Measurements from ENCODE around the gene DECR2. TPM values are rescaled to one million over a fixed set of nuclear protein-coding genes. Genes with fewer than 3 reads are reported as not detected.

The DECR2 gene
- total RNA-seq, 1 experiment from 2014 or later: 37.2 TPM

DNA sequence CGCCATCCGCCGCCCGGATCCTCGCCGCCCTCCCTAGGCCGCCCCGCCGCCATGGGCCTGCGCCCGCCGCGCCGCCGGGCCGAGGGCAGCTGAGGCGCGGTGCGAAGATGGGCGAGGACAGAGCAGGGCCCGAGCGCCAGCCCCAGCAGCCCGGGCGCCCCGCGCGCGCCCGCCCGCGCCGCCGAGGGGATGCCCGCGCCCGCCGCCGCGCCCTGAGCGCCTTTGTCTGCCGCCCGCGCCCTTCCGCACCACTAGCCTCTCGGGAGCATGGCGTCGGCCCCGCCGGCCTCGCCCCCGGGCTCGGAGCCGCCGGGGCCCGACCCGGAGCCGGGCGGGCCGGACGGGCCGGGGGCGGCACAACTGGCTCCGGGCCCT lies 24.0 kb downstream of the DECR2 start:
- Mint-ChIP-seq H3K4me3 (ENCODE audit: unreplicated experiment) (peak overlapping the region; percentile 72), H3K4me1 (ENCODE audit: insufficient read depth, unreplicated experiment) (peaks cover 36% of the 10 kb centered on the region), H3K27me3 (ENCODE audit: insufficient read depth, unreplicated experiment) (no peaks in the 10 kb centered on the region), H3K27ac (ENCODE audit: low read depth, unreplicated experiment) (peak overlapping the region; percentile 71), H3K36me3 (ENCODE audit: insufficient read depth, unreplicated experiment) (peaks cover 21% of the 10 kb centered on the region), H3K9me3 (ENCODE audit: unreplicated experiment) (no peaks in the 10 kb centered on the region)
- CTCF ChIA-PET: interaction anchor here (0.7 kb wide), 1 partner anchor 361 kb away, joined by 3 read pairs; no protein-coding TSS in a partner anchor
- POLR2A ChIA-PET: interaction anchor here (0.6 to 3.5 kb wide), 11 partner anchors 12 to 1843 kb away, joined by 3 to 40 read pairs (median 3); partner anchors contain the start of genes CAPN15, DECR2 and FAM234A
- intact Hi-C loops (cut with micrococcal nuclease): loop anchor here (2.0 to 10.0 kb wide), 3 partner anchors 23 to 99 kb away; partner anchors contain the start of gene CAPN15
- no peak for DNase-seq (ENCODE audit: unreplicated experiment)
- BruUV-seq (replicated peaks): no TSS peak
- TF ChIP-seq, protein P1, sequence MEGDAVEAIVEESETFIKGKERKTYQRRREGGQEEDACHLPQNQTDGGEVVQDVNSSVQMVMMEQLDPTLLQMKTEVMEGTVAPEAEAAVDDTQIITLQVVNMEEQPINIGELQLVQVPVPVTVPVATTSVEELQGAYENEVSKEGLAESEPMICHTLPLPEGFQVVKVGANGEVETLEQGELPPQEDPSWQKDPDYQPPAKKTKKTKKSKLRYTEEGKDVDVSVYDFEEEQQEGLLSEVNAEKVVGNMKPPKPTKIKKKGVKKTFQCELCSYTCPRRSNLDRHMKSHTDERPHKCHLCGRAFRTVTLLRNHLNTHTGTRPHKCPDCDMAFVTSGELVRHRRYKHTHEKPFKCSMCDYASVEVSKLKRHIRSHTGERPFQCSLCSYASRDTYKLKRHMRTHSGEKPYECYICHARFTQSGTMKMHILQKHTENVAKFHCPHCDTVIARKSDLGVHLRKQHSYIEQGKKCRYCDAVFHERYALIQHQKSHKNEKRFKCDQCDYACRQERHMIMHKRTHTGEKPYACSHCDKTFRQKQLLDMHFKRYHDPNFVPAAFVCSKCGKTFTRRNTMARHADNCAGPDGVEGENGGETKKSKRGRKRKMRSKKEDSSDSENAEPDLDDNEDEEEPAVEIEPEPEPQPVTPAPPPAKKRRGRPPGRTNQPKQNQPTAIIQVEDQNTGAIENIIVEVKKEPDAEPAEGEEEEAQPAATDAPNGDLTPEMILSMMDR (IDR thresholded peaks at IDR 0.05; ENCODE audit: unreplicated experiment): no peak

DNA sequence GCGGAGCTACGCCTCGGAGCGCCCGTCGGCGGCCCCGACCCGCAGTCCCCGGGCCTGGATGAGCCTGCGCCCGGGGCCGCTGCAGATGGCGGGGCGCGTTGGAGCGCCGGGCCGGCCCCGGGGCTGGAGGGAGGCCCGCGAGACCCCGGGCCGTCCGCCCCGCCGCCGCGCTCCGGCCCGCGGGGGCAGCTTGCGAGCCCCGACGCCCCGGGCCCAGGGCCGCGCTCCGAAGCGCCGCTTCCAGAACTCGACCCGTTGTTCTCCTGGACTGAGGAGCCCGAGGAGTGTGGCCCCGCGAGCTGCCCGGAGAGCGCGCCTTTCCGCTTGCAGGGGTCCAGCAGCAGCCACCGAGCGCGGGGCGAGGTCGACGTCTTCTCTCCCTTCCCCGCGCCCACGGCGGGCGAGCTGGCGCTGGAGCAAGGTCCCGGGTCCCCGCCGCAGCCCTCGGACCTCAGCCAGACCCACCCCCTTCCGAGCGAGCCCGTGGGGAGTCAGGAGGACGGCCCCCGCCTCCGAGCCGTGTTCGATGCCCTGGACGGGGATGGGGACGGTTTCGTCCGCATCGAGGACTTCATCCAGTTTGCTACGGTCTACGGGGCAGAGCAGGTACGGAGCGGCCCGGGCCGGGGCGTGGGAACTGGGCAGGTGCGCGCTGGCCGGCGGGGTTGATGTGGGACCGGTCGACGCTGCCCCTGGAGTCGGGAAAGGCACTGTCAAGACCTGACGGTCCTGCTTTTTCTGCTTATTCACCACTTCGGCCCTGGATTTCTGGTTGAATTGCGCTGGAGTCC lies 24.6 kb downstream of the DECR2 start:
- ChIA-PET CTCF (interaction anchor here (0.5 to 1.1 kb wide), 4 partner anchors 27 to 361 kb away, joined by 3 to 4 read pairs (median 3); no protein-coding TSS in a partner anchor), POLR2A (interaction anchor here (0.7 to 3.5 kb wide), 11 partner anchors 10 to 1842 kb away, joined by 3 to 40 read pairs (median 3); partner anchors contain the start of genes CAPN15, DECR2, METTL26 and PGAP6)
- no TSS peak for BruUV-seq (replicated peaks)
- no peaks in the 10 kb centered on the region for H3K27me3 Mint-ChIP-seq (ENCODE audit: insufficient read depth, unreplicated experiment)
- H3K4me1 Mint-ChIP-seq (ENCODE audit: insufficient read depth, unreplicated experiment): peaks cover 42% of the 10 kb centered on the region
- TF ChIP-seq, protein P1 (IDR thresholded peaks at IDR 0.05; ENCODE audit: unreplicated experiment): no peak
- H3K4me3 Mint-ChIP-seq (ENCODE audit: unreplicated experiment): peak overlapping the region; percentile 73
- intact Hi-C loops (cut with micrococcal nuclease): loop anchor here (10.0 kb wide), 2 partner anchors 68 to 98 kb away; partner anchors contain the start of gene CAPN15
- H3K27ac Mint-ChIP-seq (ENCODE audit: low read depth, unreplicated experiment): no peak overlapping the region
- no peaks in the 10 kb centered on the region for H3K9me3 Mint-ChIP-seq (ENCODE audit: unreplicated experiment)
- DNase-seq (ENCODE audit: unreplicated experiment): peak; percentile 14
- peaks cover 21% of the 10 kb centered on the region for H3K36me3 Mint-ChIP-seq (ENCODE audit: insufficient read depth, unreplicated experiment)

DNA sequence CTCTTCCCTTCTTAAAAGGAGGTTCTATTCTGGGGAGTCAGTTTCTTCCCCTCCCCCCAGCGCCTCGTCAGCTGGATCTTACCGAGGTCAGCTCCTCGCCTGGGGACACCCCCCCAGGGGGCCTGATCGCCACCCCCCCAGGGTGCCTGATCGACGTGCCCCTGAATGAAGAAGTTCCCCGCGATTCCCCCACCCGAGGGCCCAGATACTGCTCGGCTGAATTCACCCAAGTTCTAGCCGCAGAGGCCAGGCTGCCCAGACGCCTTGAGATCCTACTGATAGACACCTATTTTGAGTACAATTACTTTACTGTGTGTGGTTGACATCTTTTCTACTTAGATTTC lies 25.2 kb downstream of the DECR2 start:
- intact Hi-C loops (cut with micrococcal nuclease): loop anchor here (10.0 kb wide), 2 partner anchors 68 to 98 kb away; partner anchors contain the start of gene CAPN15
- Mint-ChIP-seq H3K27ac (ENCODE audit: low read depth, unreplicated experiment) (no peak overlapping the region), H3K27me3 (ENCODE audit: insufficient read depth, unreplicated experiment) (no peaks in the 10 kb centered on the region), H3K36me3 (ENCODE audit: insufficient read depth, unreplicated experiment) (peaks cover 21% of the 10 kb centered on the region), H3K4me3 (ENCODE audit: unreplicated experiment) (peak overlapping the region; percentile 73), H3K9me3 (ENCODE audit: unreplicated experiment) (no peaks in the 10 kb centered on the region), H3K4me1 (ENCODE audit: insufficient read depth, unreplicated experiment) (peaks cover 42% of the 10 kb centered on the region)
- POLR2A ChIA-PET: interaction anchor here (0.7 to 1.1 kb wide), 4 partner anchors 10 to 209 kb away, joined by 3 read pairs; partner anchors contain the start of genes METTL26 and PGAP6
- CTCF ChIA-PET: interaction anchor here (0.5 to 1.1 kb wide), 2 partner anchors 99 to 286 kb away, joined by 3 to 4 read pairs; no protein-coding TSS in a partner anchor
- no peak for DNase-seq (ENCODE audit: unreplicated experiment)
- TF ChIP-seq, protein P1 (IDR thresholded peaks at IDR 0.05; ENCODE audit: unreplicated experiment): no peak
- BruUV-seq (replicated peaks): no TSS peak

DNA sequence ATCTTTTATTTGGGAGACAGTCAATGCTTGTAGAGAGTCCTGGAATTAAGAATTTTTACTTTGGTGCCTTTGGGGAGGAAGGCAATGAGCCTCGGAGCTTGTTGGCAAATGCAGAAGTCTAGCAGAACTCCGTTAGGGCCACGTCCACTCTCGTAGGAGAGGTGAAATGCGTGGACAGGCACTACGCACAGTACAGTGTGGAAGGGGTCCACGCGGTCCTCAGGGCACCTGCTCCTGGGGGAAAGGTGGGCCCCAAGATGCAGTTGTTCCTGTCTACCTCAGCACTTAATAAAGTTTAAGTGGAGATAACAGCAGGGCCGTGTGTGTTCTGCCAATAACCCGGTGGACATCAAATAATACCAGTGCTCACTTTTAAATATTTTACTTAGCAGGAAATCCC lies 25.6 kb downstream of the DECR2 start:
- Mint-ChIP-seq H3K9me3 (ENCODE audit: unreplicated experiment) (no peaks in the 10 kb centered on the region), H3K4me3 (ENCODE audit: unreplicated experiment) (peak overlapping the region; percentile 73), H3K27me3 (ENCODE audit: insufficient read depth, unreplicated experiment) (no peaks in the 10 kb centered on the region), H3K36me3 (ENCODE audit: insufficient read depth, unreplicated experiment) (peaks cover 21% of the 10 kb centered on the region), H3K4me1 (ENCODE audit: insufficient read depth, unreplicated experiment) (peaks cover 42% of the 10 kb centered on the region), H3K27ac (ENCODE audit: low read depth, unreplicated experiment) (no peak overlapping the region)
- TF ChIP-seq, protein P1 (IDR thresholded peaks at IDR 0.05; ENCODE audit: unreplicated experiment): no peak
- ChIA-PET CTCF (interaction anchor here (1.1 kb wide), 1 partner anchor 98 kb away, joined by 3 read pairs; no protein-coding TSS in a partner anchor), POLR2A (interaction anchor here (0.7 to 1.1 kb wide), 3 partner anchors 45 to 209 kb away, joined by 3 read pairs; partner anchors contain the start of genes METTL26 and PGAP6)
- TSS peak; percentile 51 for BruUV-seq (replicated peaks)
- intact Hi-C loops (cut with micrococcal nuclease): loop anchor here (10.0 kb wide), 2 partner anchors 68 to 98 kb away; partner anchors contain the start of gene CAPN15
- DNase-seq (ENCODE audit: unreplicated experiment): no peak
